WTC11 (cell line): ENCODE measurements around the gene FMNL1. TPM values are rescaled to one million over a fixed set of nuclear protein-coding genes. Genes with fewer than 3 reads are reported as not detected.
A peak's percentile ranks its signal among the peaks of the same experiment; 100 is the strongest.

Source experiments
- ATAC-seq: fragments of 200-7000 bp; cut with Tn5 transposase; 2 replicates; pipeline ENCODE4 v1.10.0; 2021; ENCODE audit warnings: mild to moderate bottlenecking, moderate library complexity
- CTCF ChIA-PET: fragments of 300-600 bp; sonication (Branson Sonifier 250); formaldehyde crosslinking; loops from one replicate; lab custom pipeline; 2021; ENCODE audit warnings: antibody characterized with exemption; lab: Charles Lee
- POLR2A ChIA-PET: fragments of 350-600 bp; sonication (Branson Sonifier 250); formaldehyde crosslinking; loops from one replicate; lab custom pipeline; 2021; ENCODE audit warnings: antibody characterized with exemption; lab: Charles Lee
- DNase-seq: peaks from one replicate; pipeline ENCODE4 v3.0.0; 2021; ENCODE audit warnings: low spot score
- H3K27ac Mint-ChIP-seq: 2 replicates; pipeline ENCODE4 v1.8.0; 2021; ENCODE audit warnings: mixed read lengths
- H3K27me3 Mint-ChIP-seq: 2 replicates; pipeline ENCODE4 v1.8.0; 2021; ENCODE audit warnings: low read depth, mild to moderate bottlenecking, moderate library complexity, mixed read lengths
- H3K36me3 Mint-ChIP-seq: 2 replicates; pipeline ENCODE4 v1.8.0; 2021; ENCODE audit warnings: mixed read lengths
- H3K4me1 Mint-ChIP-seq: 2 replicates; pipeline ENCODE4 v1.8.0; 2022; ENCODE audit warnings: mixed read lengths
- H3K4me3 Mint-ChIP-seq: 2 replicates; pipeline ENCODE4 v1.8.0; 2021; ENCODE audit warnings: mild to moderate bottlenecking, moderate library complexity, mixed read lengths
- H3K9me3 Mint-ChIP-seq: 2 replicates; pipeline ENCODE4 v1.8.0; 2021; ENCODE audit warnings: mixed read lengths
- CBFB ChIP-seq: sonication (generic); formaldehyde crosslinking; IDR thresholded peaks from 2 replicates; pipeline ENCODE4 v1.8.1; 2022; ENCODE audit warnings: mild to moderate bottlenecking, low read depth, missing genetic modification reagents
- ESRRA ChIP-seq: sonication (generic); formaldehyde crosslinking; IDR thresholded peaks from 2 replicates; pipeline ENCODE4 v1.8.1; 2022; ENCODE audit warnings: mild to moderate bottlenecking, missing genetic modification reagents, borderline replicate concordance
- ETV6 ChIP-seq: sonication (generic); formaldehyde crosslinking; IDR thresholded peaks from 2 replicates; pipeline ENCODE4 v1.8.1; 2022; ENCODE audit warnings: mild to moderate bottlenecking, missing genetic modification reagents
- MYBL2 ChIP-seq: sonication (generic); formaldehyde crosslinking; IDR thresholded peaks from 2 replicates; pipeline ENCODE4 v1.8.1; 2023; ENCODE audit warnings: mild to moderate bottlenecking, moderate library complexity, missing genetic modification reagents
- NFE2L1 ChIP-seq: sonication (generic); formaldehyde crosslinking; IDR thresholded peaks from 2 replicates; pipeline ENCODE4 v1.8.1; 2023; ENCODE audit warnings: missing genetic modification reagents
- SMAD3 ChIP-seq: sonication (generic); formaldehyde crosslinking; IDR thresholded peaks from 2 replicates; pipeline ENCODE4 v1.8.0; 2022; ENCODE audit warnings: missing genetic modification reagents, mild to moderate bottlenecking, borderline replicate concordance
- SMAD4 ChIP-seq: sonication (generic); formaldehyde crosslinking; IDR thresholded peaks from 2 replicates; pipeline ENCODE4 v1.8.0; 2022; ENCODE audit warnings: mild to moderate bottlenecking, missing genetic modification reagents
- TP53 ChIP-seq: sonication (generic); formaldehyde crosslinking; IDR thresholded peaks from 2 replicates; pipeline ENCODE4 v1.8.1; 2023; ENCODE audit warnings: mild to moderate bottlenecking, missing genetic modification reagents
- ZNF423 ChIP-seq: fragments of 250-450 bp; sonication (Bioruptor Pico); IDR thresholded peaks from 2 replicates; pipeline ENCODE4 v2.1.2; 2022; ENCODE audit warnings: mild to moderate bottlenecking, moderate library complexity
- total RNA-seq: library from RNA; stranded (reverse); gene quantifications from 3 replicates; pipeline ENCODE4 v1.2.3, GENCODE V29; 2021
- TF ChIP-seq, protein P1 (sequence below): fragments of 200-600 bp; IDR thresholded peaks from 2 replicates; pipeline ENCODE4 v1.8.0; 2022; ENCODE audit warnings: antibody characterized with exemption
- TF ChIP-seq, protein P2 (sequence below): sonication (generic); formaldehyde crosslinking; IDR thresholded peaks from 2 replicates; pipeline ENCODE4 v1.8.0; 2023; ENCODE audit warnings: missing genetic modification reagents, mild to moderate bottlenecking, borderline replicate concordance
- TF ChIP-seq, protein P3 (sequence below): sonication (generic); formaldehyde crosslinking; conservative IDR thresholded peaks from 2 replicates; pipeline ENCODE4 v1.8.1; 2022; ENCODE audit warnings: mild to moderate bottlenecking, missing genetic modification reagents
- TF ChIP-seq, protein P4 (sequence below): sonication (generic); formaldehyde crosslinking; IDR thresholded peaks from 2 replicates; pipeline ENCODE4 v1.8.1; 2022; ENCODE audit warnings: low read depth, missing genetic modification reagents, borderline replicate concordance
- TF ChIP-seq, protein P5 (sequence below): sonication (generic); formaldehyde crosslinking; IDR thresholded peaks from 2 replicates; pipeline ENCODE4 v1.8.0; 2023; ENCODE audit warnings: mild to moderate bottlenecking, missing genetic modification reagents
- TF ChIP-seq, protein P6 (sequence below): sonication (generic); formaldehyde crosslinking; IDR thresholded peaks from 2 replicates; pipeline ENCODE4 v1.8.1; 2022; ENCODE audit warnings: mild to moderate bottlenecking, moderate library complexity, missing genetic modification reagents
- TF ChIP-seq, protein P7 (sequence below): sonication (generic); formaldehyde crosslinking; IDR thresholded peaks from 2 replicates; pipeline ENCODE4 v1.8.1; 2023; ENCODE audit warnings: mild to moderate bottlenecking, missing genetic modification reagents, moderate library complexity
- TF ChIP-seq, protein P8 (sequence below): sonication (generic); formaldehyde crosslinking; IDR thresholded peaks from 2 replicates; pipeline ENCODE4 v1.8.1; 2022; ENCODE audit warnings: missing genetic modification reagents, borderline replicate concordance

The FMNL1 gene
- total RNA-seq, 1 experiment from 2014 or later, result 5.3 TPM

DNA sequence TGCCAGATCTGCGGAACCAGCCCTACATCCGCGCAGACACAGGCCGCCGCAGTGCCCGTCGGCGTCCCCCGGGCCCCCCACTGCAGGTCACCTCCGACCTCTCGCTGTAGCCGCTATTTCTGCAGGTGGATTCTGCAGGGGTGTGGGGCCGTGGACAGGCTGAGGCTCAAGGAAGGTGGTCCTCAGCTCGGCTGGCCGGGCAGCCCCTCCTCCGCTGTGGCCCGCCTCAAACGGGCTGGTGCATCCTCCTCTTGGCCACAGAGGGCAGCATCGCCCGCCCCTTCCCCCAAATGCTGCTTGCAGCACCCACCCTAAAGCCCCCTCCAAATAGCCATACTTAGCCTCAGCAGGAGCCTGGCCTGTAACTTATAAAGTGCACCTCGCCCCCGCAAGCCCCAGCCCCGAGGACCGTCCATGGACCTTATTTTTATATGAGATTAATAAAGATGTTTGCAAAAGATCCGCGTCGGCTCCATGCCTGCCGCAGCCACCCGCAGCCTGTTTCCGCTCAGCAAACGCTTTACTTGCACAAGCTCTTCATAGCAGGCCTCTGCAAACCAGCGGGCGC is 25.3 kb downstream of the FMNL1 start:
- H3K9me3 Mint-ChIP-seq, result no peaks in the 10 kb centered on the region
- peaks cover 7% of the 10 kb centered on the region for H3K36me3 Mint-ChIP-seq
- ATAC-seq, result peak; percentile 38
- peak overlapping the region; percentile 83 for H3K4me3 Mint-ChIP-seq
- H3K4me1 Mint-ChIP-seq, result peaks cover 22% of the 10 kb centered on the region
- TF ChIP-seq, protein P1, sequence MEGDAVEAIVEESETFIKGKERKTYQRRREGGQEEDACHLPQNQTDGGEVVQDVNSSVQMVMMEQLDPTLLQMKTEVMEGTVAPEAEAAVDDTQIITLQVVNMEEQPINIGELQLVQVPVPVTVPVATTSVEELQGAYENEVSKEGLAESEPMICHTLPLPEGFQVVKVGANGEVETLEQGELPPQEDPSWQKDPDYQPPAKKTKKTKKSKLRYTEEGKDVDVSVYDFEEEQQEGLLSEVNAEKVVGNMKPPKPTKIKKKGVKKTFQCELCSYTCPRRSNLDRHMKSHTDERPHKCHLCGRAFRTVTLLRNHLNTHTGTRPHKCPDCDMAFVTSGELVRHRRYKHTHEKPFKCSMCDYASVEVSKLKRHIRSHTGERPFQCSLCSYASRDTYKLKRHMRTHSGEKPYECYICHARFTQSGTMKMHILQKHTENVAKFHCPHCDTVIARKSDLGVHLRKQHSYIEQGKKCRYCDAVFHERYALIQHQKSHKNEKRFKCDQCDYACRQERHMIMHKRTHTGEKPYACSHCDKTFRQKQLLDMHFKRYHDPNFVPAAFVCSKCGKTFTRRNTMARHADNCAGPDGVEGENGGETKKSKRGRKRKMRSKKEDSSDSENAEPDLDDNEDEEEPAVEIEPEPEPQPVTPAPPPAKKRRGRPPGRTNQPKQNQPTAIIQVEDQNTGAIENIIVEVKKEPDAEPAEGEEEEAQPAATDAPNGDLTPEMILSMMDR, result peak; percentile 32; the same call in 1 of the 2 replicates
- TF ChIP-seq ZNF423 (CRISPR knock-in tag) (no peak), ETV6 (CRISPR knock-in tag) (0 out of 2 replicates have a peak, but pooled peaks have one; percentile 9), SMAD4 (no peak), ESRRA (CRISPR knock-in tag) (no peak), TP53 (CRISPR knock-in tag) (peak; percentile 11; the same call in 1 of the 2 replicates)
- TF ChIP-seq, protein P2, sequence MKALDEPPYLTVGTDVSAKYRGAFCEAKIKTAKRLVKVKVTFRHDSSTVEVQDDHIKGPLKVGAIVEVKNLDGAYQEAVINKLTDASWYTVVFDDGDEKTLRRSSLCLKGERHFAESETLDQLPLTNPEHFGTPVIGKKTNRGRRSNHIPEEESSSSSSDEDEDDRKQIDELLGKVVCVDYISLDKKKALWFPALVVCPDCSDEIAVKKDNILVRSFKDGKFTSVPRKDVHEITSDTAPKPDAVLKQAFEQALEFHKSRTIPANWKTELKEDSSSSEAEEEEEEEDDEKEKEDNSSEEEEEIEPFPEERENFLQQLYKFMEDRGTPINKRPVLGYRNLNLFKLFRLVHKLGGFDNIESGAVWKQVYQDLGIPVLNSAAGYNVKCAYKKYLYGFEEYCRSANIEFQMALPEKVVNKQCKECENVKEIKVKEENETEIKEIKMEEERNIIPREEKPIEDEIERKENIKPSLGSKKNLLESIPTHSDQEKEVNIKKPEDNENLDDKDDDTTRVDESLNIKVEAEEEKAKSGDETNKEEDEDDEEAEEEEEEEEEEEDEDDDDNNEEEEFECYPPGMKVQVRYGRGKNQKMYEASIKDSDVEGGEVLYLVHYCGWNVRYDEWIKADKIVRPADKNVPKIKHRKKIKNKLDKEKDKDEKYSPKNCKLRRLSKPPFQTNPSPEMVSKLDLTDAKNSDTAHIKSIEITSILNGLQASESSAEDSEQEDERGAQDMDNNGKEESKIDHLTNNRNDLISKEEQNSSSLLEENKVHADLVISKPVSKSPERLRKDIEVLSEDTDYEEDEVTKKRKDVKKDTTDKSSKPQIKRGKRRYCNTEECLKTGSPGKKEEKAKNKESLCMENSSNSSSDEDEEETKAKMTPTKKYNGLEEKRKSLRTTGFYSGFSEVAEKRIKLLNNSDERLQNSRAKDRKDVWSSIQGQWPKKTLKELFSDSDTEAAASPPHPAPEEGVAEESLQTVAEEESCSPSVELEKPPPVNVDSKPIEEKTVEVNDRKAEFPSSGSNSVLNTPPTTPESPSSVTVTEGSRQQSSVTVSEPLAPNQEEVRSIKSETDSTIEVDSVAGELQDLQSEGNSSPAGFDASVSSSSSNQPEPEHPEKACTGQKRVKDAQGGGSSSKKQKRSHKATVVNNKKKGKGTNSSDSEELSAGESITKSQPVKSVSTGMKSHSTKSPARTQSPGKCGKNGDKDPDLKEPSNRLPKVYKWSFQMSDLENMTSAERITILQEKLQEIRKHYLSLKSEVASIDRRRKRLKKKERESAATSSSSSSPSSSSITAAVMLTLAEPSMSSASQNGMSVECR (CRISPR knock-in tag), result peak; percentile 41; the same call in 1 of the 2 replicates
- TF ChIP-seq, protein P3, sequence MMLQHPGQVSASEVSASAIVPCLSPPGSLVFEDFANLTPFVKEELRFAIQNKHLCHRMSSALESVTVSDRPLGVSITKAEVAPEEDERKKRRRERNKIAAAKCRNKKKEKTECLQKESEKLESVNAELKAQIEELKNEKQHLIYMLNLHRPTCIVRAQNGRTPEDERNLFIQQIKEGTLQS (CRISPR knock-in tag), result no peak
- TF ChIP-seq, protein P4, sequence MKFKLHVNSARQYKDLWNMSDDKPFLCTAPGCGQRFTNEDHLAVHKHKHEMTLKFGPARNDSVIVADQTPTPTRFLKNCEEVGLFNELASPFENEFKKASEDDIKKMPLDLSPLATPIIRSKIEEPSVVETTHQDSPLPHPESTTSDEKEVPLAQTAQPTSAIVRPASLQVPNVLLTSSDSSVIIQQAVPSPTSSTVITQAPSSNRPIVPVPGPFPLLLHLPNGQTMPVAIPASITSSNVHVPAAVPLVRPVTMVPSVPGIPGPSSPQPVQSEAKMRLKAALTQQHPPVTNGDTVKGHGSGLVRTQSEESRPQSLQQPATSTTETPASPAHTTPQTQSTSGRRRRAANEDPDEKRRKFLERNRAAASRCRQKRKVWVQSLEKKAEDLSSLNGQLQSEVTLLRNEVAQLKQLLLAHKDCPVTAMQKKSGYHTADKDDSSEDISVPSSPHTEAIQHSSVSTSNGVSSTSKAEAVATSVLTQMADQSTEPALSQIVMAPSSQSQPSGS (CRISPR knock-in tag), result no peak
- CTCF ChIA-PET, result interaction anchor here (0.5 to 9.1 kb wide), 35 partner anchors 9 to 184 kb away, joined by 3 to 179 read pairs (median 5); partner anchors contain the start of genes ACBD4, HEXIM1 and MAP3K14
- peak; percentile 73 for DNase-seq
- POLR2A ChIA-PET, result interaction anchor here (0.8 to 2.4 kb wide), 4 partner anchors 15 to 98 kb away, joined by 3 to 18 read pairs (median 5); partner anchors contain the start of gene HEXIM1
- peak overlapping the region; percentile 80 for H3K27ac Mint-ChIP-seq
- peaks cover 2% of the 10 kb centered on the region for H3K27me3 Mint-ChIP-seq

DNA sequence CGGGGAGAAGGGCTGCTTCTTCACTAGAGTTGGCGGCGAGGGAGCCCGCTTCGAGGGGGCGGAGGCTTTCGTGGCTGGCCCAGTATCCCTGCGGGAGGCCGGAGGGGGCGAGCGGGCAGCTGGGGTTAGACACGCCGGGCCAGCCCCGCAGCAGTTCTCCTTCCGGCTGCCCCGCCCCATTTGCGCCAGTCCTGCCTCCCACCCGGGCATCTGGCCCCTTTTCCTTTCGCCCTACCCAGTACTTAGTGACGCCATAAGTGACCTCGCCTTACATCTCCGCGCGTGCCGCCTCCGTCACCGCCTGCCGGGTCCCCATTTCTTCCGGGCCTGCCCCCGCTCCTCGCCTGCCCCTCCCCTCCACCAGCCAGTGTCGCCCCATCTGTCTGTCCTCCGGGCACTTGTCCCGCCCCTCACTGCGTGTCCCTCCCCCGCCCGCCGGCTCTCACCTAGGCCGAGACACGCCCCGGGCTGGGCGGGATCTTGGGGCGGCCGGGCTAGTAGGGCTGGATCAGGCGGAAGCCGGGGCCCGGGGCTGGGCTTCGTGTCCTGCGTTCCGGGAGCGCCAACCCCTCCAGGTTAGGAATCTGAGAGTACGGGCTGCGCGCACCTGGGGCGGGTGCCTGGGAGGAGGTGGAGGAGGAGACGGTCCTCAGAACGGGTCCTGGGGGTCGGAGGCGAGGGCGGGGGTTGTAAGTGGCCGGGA is 25.9 kb downstream of the FMNL1 start:
- ChIA-PET CTCF (interaction anchor here (0.7 to 9.1 kb wide), 31 partner anchors 8 to 184 kb away, joined by 3 to 179 read pairs (median 6); partner anchors contain the start of genes ACBD4, HEXIM1, HEXIM2 and MAP3K14), POLR2A (interaction anchor here (0.8 to 2.4 kb wide), 4 partner anchors 16 to 98 kb away, joined by 3 to 18 read pairs (median 5); partner anchors contain the start of gene HEXIM1)
- peak; percentile 87 for ATAC-seq
- H3K27ac Mint-ChIP-seq, result peak overlapping the region; percentile 80
- peak; percentile 99 for DNase-seq
- peaks cover 21% of the 10 kb centered on the region for H3K4me1 Mint-ChIP-seq
- peak overlapping the region; percentile 83 for H3K4me3 Mint-ChIP-seq
- H3K36me3 Mint-ChIP-seq, result peaks cover 7% of the 10 kb centered on the region
- H3K9me3 Mint-ChIP-seq, result no peaks in the 10 kb centered on the region
- H3K27me3 Mint-ChIP-seq, result peaks cover 2% of the 10 kb centered on the region
- TF ChIP-seq CBFB, result 0 out of 2 replicates have a peak, but pooled peaks have one; percentile 17
- TF ChIP-seq, protein P5, sequence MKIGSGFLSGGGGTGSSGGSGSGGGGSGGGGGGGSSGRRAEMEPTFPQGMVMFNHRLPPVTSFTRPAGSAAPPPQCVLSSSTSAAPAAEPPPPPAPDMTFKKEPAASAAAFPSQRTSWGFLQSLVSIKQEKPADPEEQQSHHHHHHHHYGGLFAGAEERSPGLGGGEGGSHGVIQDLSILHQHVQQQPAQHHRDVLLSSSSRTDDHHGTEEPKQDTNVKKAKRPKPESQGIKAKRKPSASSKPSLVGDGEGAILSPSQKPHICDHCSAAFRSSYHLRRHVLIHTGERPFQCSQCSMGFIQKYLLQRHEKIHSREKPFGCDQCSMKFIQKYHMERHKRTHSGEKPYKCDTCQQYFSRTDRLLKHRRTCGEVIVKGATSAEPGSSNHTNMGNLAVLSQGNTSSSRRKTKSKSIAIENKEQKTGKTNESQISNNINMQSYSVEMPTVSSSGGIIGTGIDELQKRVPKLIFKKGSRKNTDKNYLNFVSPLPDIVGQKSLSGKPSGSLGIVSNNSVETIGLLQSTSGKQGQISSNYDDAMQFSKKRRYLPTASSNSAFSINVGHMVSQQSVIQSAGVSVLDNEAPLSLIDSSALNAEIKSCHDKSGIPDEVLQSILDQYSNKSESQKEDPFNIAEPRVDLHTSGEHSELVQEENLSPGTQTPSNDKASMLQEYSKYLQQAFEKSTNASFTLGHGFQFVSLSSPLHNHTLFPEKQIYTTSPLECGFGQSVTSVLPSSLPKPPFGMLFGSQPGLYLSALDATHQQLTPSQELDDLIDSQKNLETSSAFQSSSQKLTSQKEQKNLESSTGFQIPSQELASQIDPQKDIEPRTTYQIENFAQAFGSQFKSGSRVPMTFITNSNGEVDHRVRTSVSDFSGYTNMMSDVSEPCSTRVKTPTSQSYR (CRISPR knock-in tag), result no peak
- peak; percentile 67; the same call in 1 of the 2 replicates for TF ChIP-seq NFE2L1
- TF ChIP-seq, protein P6, sequence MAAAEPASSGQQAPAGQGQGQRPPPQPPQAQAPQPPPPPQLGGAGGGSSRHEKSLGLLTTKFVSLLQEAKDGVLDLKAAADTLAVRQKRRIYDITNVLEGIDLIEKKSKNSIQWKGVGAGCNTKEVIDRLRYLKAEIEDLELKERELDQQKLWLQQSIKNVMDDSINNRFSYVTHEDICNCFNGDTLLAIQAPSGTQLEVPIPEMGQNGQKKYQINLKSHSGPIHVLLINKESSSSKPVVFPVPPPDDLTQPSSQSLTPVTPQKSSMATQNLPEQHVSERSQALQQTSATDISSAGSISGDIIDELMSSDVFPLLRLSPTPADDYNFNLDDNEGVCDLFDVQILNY (CRISPR knock-in tag), result no peak; the same call in 1 of the 2 replicates
- 0 out of 2 replicates have a peak, but pooled peaks have one; percentile 46 for TF ChIP-seq SMAD3 (CRISPR knock-in tag)
- TF ChIP-seq, protein P7, sequence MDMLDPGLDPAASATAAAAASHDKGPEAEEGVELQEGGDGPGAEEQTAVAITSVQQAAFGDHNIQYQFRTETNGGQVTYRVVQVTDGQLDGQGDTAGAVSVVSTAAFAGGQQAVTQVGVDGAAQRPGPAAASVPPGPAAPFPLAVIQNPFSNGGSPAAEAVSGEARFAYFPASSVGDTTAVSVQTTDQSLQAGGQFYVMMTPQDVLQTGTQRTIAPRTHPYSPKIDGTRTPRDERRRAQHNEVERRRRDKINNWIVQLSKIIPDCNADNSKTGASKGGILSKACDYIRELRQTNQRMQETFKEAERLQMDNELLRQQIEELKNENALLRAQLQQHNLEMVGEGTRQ, result 0 out of 2 replicates have a peak, but pooled peaks have one; percentile 38
- peak; percentile 53; the same call in 1 of the 2 replicates for TF ChIP-seq MYBL2 (CRISPR knock-in tag)
- TF ChIP-seq, protein P8, sequence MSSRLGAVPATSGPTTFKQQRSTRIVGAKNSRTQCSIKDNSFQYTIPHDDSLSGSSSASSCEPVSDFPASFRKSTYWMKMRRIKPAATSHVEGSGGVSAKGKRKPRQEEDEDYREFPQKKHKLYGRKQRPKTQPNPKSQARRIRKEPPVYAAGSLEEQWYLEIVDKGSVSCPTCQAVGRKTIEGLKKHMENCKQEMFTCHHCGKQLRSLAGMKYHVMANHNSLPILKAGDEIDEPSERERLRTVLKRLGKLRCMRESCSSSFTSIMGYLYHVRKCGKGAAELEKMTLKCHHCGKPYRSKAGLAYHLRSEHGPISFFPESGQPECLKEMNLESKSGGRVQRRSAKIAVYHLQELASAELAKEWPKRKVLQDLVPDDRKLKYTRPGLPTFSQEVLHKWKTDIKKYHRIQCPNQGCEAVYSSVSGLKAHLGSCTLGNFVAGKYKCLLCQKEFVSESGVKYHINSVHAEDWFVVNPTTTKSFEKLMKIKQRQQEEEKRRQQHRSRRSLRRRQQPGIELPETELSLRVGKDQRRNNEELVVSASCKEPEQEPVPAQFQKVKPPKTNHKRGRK (CRISPR knock-in tag), result no peak
